SU-DHL-6 (cell line): Measurements from ENCODE around the gene TPI1.

Experiments used
- EZH2phosphoT487 ChIP-seq: fragments of 200-600 bp; sonication (generic), shearing (Covaris generic); conservative IDR thresholded peaks from 2 replicates; pipeline ENCODE4 v1.6.1; 2018; ENCODE audit warnings: mild to moderate bottlenecking, antibody characterized with exemption, low read length, moderate library complexity, mixed read lengths
- TF ChIP-seq, protein P1 (sequence below): fragments of 200-600 bp; sonication (generic); IDR thresholded peaks from one replicate; pipeline ENCODE4 v1.5.1; 2017; ENCODE audit warnings: antibody characterized with exemption, mild to moderate bottlenecking, low read length, moderate library complexity; ENCODE audit not compliant: insufficient read depth, poor library complexity, severe bottlenecking

DNA sequence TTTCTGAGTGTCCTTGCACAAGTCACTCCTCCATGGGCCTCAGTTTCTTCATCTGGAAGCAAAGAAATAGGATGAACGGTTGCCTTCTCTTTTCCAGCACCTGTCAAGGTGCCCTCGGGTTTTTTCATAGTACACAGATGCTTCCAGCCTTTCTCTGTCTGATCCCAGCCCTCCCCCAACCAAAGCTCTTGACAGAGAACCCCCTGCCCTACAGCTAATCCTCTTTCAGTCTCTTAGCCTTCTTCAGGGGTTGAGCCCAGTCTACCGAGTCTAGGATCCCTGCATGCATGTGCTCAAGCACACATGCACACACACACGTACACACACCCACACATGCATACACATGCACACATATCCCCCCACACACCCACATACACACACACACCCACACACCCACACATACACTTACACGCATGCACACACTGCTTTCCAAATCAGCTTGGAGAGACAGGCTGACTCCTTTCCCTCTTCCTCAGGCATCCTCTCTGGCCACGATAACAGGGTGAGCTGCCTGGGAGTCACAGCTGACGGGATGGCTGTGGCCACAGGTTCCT is 20.9 kb upstream of the TPI1 start:
- TF ChIP-seq, protein P1, sequence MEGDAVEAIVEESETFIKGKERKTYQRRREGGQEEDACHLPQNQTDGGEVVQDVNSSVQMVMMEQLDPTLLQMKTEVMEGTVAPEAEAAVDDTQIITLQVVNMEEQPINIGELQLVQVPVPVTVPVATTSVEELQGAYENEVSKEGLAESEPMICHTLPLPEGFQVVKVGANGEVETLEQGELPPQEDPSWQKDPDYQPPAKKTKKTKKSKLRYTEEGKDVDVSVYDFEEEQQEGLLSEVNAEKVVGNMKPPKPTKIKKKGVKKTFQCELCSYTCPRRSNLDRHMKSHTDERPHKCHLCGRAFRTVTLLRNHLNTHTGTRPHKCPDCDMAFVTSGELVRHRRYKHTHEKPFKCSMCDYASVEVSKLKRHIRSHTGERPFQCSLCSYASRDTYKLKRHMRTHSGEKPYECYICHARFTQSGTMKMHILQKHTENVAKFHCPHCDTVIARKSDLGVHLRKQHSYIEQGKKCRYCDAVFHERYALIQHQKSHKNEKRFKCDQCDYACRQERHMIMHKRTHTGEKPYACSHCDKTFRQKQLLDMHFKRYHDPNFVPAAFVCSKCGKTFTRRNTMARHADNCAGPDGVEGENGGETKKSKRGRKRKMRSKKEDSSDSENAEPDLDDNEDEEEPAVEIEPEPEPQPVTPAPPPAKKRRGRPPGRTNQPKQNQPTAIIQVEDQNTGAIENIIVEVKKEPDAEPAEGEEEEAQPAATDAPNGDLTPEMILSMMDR, result no peak
- no peak for TF ChIP-seq EZH2phosphoT487
